GM12874 (cell line): ENCODE results near the gene CENPH.

ENCODE experiments used
- TF ChIP-seq, protein P1 (sequence below): IDR thresholded peaks from 2 replicates; pipeline ENCODE4 v1.5.1; 2011; ENCODE audit warnings: low read depth, mild to moderate bottlenecking, control low read depth, low read length, moderate library complexity; ENCODE audit not compliant: insufficient read depth

The CENPH gene, protein sequence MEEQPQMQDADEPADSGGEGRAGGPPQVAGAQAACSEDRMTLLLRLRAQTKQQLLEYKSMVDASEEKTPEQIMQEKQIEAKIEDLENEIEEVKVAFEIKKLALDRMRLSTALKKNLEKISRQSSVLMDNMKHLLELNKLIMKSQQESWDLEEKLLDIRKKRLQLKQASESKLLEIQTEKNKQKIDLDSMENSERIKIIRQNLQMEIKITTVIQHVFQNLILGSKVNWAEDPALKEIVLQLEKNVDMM

DNA sequence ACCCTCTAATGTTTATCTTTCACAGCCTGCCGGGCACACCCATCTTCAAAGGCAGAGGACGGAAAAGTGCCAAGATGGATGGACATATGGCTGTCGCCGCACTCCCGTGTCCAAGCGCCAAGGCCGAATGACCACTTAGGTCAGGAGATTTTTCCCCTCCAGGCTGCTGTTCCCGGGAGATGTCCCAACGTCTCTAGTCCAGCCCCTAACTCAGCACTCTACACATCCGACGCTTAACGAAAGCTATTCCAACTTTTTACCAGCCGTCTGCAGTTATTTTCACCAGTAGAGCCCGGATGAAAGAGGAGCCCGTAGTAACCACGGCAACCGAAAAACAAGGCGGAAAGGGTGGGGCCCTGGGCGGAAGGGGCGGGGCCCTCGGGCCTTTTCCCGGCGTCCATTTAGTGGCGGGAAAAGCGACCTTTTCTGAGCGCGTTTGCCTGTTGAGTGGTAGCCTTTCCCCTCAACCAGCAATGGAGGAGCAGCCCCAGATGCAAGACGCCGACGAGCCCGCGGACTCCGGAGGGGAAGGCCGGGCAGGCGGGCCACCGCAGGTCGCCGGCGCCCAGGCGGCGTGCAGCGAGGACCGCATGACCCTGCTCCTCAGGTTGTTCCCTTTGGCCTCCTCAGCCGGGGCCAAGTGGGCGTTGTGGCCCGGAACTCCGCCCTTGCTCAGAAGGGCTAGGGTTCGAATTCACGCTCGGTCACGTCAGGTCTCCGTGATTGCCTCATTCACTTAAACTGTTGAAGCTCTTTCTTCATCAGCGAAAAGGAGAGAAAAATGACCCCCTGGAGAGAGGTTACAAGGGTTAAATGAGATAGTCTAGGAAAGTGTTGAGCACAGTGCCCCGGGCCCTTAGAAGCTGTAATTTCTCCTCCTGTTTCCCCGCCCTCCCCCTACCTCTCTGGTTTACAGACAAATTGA, at the start of gene CENPH:
Gene CENPH (plus strand): TSS at position 422 of the 925 bp plus-strand sequence. CDS start 52 bp downstream, at position 474.
- TF ChIP-seq, protein P1, sequence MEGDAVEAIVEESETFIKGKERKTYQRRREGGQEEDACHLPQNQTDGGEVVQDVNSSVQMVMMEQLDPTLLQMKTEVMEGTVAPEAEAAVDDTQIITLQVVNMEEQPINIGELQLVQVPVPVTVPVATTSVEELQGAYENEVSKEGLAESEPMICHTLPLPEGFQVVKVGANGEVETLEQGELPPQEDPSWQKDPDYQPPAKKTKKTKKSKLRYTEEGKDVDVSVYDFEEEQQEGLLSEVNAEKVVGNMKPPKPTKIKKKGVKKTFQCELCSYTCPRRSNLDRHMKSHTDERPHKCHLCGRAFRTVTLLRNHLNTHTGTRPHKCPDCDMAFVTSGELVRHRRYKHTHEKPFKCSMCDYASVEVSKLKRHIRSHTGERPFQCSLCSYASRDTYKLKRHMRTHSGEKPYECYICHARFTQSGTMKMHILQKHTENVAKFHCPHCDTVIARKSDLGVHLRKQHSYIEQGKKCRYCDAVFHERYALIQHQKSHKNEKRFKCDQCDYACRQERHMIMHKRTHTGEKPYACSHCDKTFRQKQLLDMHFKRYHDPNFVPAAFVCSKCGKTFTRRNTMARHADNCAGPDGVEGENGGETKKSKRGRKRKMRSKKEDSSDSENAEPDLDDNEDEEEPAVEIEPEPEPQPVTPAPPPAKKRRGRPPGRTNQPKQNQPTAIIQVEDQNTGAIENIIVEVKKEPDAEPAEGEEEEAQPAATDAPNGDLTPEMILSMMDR = no peak

DNA sequence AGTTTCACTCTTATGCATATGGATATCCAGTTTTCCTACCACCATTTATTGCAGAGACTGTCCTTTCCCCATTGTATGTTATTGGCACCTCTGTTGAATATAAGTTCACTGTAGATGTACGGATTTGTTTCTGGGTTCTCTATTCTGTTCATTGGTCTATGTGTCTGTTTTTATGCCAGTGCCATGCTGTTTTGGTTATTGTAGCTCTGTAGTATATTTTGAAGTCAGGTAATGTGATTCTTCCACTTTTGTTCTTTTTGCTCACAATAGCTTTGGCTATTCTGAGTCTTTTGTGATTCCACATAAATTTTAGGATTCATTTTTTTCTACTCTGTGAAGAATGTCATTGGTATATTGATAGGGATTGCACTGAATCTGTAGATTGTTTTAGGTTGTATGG, 48.6 kb upstream of the CENPH start:
- TF ChIP-seq, protein P1 = no peak

DNA sequence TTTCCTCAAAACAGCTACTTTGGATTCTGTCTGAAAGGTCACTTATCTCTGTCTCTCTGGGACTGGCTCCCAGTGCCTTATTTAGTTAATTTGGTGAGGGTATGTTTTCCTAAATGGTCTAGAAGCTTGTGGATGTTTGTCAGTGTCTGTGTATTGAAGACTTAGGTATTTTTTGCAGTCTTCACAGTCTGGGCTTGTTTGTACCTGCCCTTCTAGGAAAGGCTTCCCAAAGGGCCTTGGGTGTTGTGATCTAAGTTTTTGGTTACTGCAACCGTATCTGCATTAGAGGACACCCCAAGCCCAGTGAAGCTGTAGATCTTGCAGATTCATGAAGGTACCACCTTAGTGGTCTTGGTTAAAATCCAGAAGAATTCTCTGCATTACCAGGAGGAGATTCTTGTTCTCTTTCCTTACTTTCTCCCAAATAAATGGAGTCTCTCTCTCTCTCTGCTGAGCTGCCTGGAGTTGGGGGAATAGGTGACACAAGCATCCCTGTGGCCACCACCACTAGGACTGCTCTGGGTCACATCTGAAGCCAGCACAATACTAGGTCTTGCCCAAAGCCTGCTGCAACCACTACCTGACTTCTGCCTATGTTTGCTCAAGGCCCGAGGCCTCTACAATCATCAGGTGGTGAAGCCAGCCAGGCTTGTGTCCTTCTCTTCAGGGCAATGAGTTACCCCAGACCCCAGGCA, 40.3 kb upstream of the CENPH start:
- TF ChIP-seq, protein P1 = no peak

DNA sequence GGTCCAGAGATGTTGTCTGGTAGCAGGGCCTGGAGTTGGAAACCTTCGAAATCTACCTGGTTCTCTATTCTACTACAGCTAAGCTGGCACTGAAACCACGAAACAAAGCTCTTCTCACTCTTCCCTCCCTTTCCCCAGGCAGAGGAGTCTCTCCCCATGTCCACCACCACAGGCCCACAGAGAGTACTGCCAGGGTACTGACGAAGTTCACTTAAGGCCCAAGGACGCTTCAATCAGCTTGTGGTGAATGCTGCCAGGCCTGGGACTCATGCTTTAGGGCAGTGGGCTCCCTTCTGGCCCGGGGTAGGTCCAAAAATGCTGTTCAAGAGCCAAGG, 39.7 kb upstream of the CENPH start:
- TF ChIP-seq, protein P1 = no peak

DNA sequence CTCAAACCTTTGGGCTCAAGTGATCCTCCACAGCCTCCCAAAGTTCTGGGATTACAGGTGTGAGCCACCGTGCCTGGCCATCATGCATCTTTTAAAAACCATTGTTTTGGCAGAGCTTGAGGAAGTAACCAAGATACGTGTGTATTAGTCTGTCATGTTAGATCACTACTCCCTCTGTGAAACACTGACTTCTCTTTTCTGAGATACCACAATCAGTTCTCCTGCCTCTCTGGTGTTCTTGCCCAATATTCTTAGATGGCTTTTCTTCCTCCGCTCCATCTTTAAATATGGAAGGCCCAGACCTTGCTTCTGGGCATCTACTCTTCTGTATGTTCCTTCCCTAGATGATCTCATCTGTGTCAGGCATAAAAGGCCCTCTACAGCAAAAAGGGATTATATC, 36.7 kb upstream of the CENPH start:
- TF ChIP-seq, protein P1 = no peak

DNA sequence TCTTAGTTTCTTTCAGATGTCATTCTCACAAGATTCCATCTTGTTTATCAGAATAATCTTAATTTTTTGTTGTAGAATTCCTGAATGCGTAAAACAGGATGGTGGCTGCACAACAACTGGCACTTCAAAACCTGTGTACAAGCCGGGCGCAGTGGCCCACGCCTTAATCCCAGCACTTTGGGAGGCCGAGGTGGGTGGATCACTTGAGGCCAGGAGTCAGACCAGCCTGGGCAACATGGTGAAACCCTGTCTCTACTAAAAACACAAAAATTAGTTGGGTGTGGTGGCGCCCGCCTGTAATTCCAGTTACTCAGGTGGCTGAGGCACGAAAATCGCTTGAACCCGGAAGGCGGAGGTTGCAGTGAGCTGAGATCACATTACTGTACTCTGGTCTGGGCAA, 32.9 kb upstream of the CENPH start:
- TF ChIP-seq, protein P1 = no peak

DNA sequence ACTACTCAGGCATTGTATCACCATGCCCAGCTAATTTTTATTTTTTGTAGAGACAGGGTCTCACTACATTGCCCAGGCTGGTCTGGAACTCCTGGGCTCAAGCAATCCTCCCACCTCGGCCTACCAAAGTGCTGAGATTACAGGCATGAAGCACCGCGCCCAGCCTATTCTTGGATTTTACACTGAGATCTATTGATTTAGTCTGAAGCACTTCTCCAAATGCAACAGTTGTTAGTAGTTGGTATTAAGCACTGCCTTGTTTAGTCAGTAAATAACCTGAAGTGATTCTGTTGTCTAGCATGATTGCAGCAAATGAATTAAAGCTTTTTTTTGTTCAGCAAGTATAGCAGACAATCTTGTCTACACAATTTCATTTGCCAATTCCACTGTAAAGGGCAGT, 31.3 kb upstream of the CENPH start:
- TF ChIP-seq, protein P1 = no peak
